NK-92 treated with Interleukin-12 subunit alpha and Interleukin-12 subunit beta, amount 100 ng/mL, for 24 hours (cell line): Measurements from ENCODE around the gene PROX1.

ENCODE experiments used
- DNase-seq: peaks from one replicate; lab custom pipeline; 2025; lab: John Stamatoyannopoulos, UW

The PROX1 gene

DNA sequence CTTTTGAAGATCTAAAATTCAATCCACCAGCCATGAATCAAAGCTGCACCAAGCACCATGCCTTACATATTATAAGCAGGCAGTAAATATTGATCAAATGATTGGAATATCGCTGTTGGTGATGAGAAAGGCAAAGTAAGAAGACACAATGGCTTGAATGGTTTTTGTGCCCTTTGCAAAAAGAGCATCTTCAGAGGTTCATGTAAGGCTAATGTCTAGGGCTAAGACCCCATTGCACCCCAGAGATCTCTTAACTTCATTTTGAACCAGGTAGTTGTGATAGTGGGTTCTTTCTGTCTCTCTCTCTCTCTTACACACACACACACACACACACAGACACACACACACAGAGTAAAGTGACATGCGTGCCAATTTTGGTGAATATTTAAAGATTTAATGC, 12.0 kb downstream of the PROX1 start:
- DNase-seq: no peak

DNA sequence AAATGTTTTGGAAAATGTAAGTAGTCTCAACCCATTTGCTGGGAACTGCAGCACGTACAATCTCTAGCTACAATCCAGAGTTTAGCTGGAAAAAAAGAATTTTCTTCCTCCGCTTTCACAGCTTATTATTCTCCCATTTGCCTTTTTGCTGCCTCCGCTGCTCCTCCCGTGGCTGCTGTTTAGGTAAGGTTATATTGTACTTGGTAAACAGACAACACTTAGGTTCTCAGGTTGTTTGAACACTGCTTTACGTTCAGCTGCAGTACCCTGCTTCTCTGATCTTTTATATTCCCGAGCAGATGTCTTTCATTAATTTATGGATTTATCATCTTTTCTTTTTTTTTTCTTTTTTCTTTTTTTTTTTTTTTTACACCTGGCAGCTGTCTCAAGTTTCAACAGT, 14.3 kb downstream of the PROX1 start:
- no peak for DNase-seq

DNA sequence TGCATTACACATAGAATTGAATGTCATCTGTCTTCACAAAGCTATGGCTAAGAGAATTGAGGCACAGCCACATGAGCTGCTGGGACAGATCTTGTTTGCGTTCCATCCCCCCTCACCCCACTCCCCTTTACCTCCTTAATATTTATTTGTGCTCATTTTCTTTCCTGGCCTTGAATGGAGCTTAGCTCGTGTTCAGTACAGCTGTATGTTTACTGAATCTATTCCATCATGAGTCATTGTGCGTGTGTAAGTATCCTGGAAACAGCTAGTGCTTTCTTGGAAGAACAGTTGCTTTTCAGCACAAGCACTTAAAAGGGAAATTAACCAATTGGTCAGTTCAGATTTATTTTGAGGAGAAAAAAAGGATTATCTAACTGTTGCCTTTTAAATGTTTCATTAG, 14.7 kb downstream of the PROX1 start:
- no peak for DNase-seq

DNA sequence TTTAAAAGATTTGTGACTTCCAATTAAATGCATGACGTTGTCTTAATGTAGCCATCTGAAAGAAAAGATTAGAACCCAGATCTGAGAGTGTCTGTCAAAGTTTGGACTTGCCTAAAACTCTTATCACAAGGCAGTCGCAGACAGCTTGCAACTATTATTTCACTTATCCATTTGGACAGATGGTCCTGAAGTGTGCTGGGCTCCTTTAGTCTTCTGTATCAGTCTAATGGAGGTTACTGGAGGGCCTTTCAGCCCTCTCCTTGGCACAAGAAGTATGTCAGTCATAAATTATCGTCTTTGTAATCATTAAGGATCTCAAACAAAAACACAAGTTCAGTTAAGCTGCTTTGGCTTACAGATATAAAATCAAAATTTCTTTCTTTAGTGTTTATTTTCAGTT, 15.5 kb downstream of the PROX1 start:
- DNase-seq: no peak

DNA sequence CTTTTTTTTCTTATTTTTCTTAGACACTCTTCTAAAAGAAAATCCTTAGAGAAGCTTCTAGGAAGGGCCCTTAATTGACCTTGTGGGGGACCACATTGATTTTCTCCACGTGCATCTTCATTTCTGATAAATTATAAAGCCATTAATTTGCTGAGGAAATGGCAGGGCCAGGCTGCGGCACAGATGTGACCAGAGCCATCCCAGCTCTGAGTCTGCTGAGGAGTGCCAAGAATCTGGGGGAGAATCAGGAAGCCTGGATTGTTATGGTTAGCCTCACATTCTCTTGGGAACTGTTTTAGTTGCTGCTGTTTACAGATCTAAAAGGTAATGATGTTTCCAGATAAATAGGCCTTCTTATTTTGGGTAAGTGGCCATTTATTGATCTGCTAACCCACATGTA, 16.2 kb downstream of the PROX1 start:
- no peak for DNase-seq

DNA sequence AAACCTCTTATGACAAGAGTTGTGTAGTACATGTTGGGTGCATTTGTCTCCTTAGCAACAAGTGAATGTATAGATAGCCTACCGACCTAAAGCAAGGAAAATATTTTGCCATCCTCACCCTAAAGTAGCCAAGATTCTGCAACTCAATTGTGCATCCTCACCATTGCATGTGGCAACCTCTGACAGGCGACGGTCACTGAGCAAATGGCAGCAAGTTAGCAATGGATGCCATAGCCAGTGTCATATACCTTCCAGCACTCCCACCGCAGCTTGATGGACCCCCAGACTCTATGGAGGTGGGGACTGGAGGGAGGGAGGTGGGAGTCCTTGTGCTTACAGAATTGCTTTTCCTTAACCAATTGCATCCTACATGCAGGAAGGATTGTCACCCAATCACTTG, 17.0 kb downstream of the PROX1 start:
- DNase-seq: no peak

DNA sequence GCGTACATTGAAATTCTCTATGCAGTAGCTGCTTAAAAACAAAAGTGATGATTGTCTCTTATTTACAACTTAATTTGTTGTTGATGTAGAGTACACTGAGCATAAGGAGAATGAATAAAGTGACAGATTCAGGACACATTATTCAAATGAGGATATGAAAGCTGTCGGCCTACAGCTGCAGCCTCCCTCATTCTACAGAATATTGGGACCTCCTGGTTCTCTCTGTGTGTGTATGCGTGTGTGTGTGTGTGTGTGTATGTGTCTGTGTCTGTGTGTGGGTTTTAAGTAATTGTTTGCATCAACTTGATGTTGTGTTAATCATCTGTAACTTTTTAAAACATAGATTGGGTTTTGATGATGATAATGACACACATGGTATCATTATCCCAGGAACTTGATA, 17.9 kb downstream of the PROX1 start:
- no peak for DNase-seq

DNA sequence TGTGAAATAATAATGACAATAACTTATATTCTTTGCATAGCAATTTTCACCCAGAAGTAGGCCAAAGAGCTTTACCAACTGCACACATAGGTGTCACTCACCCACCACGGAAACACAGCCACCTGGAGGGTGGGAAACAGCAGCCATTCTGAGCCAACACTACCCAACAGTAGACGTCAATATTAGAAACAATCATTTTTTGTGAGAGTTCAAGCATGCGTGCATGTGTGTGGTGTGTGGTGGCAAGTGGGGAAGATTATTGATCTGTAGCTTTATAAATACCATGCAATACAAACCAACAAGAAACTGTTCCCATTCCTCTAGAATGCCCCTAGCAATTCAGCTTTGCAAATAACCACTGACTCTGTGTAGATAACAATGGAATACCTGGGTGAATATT, 19.1 kb downstream of the PROX1 start:
- DNase-seq: no peak

DNA sequence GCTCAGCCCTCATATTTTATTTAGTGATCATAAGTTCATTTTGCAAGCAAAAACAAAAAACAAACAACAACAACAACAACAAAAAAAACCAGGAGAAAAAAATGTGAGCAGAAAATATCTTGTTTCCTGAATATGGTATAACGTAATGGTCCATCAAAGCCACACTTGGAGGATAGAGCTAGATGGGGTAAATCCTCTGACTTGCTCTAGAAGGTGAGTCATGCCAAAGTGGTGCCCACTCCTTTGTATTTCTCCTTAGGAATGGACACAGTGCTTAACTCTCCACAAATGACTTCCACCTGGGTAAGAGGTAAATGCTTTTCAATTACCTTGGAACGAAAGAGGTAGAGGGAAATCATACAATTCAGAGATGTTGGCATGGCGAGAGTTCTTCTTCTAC, 20.6 kb downstream of the PROX1 start:
- no peak for DNase-seq

DNA sequence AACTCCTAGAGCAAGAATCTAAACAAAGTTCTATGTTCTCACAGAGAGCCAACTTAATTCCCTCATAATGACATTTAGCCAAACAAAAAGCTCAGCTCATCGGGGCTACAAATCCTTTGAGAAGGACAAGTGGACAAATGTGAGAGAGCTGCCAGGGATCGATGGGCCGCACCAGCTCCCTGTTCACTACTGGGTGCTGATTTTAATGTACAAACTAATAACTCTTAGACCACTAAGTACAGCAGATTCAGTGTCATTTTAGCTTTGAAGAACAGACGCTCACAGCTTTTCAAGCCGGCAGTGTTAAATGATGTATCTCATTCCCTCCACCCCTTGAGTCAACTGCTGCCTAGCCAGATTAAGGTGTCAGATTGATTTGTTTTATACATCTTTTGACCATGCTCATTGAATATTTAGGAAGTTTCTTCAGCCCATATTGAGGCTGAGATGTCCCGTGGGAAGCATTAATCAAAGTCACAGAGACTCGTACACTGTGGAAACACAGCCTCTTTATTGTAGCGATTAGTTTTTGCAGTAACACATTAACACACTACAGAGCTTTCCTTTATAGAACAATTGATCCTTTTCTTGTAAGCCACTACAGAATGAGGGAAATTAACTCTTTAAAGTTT, 21.1 kb downstream of the PROX1 start:
- DNase-seq: no peak

DNA sequence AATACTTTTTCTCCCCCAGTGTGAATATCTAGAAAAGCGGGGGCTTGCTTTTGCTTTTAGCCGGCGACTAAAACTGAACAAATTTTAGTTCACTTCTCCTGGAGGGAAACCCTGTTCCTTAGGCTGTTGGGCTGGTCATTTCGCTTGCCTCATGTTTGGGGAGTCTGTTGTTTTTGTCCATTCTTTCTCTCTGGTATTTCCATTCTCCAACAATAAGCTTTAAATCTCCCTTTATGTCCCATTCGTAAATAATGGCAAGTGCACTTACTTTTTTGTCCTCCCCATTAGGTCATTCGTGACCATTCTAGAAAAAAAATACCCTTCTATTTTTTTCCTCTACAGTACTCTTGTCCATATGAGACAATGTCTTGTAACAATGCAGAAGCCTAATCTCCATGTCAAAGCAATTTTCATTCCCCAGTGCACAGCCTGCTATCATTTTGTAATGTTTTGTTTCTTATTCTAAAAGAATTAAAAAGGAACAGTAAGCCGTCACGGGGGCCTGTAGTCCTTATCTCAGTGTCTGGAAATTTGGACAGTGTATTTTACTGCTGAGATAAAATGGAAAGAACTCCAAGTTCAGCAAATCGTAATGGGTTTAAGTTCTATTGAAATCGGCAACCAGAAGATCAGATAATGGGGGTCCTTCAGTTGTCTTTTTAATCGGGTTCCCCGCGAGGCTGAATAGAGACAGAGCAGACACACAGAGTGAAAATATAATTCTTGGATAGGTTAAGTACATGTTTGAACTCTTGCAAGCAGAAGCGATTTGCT, 21.8 kb downstream of the PROX1 start:
- DNase-seq: no peak

DNA sequence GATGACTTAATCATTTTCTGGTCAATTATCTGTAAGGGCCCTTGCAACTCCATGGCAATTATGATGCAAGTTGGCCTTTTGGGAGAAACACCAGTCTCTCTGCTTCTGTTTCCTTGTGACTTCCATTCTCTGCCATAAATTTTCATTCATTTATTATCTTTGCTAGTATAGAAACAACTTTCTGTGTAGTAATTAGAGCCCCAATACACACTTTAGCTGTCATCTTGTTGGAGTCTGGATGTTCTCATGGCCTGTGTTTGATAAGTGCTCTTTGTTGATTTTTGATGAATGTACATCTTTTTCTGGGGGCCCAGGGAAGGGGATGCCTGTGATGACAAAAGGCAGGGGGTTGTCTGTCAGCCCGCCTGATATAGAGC, 22.4 kb downstream of the PROX1 start:
- no peak for DNase-seq

DNA sequence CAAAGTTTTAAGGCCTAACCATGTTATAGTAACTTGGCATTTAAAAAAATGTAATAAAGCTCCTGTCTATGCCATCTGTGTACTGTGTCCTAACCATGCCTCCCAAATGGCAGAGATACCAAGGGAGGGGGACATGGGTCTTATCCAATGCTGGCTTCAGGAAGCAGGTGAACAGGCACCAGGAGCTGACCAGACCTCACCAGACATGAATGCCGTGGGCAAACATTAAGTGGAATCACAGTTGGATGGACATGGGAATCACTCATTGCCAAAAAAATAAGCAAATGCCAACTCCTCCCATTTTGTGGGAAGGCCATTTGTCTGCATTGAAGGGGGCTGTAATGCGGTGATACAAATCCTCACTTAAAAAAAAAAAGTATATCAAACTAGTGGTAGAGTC, 22.9 kb downstream of the PROX1 start:
- DNase-seq: no peak

DNA sequence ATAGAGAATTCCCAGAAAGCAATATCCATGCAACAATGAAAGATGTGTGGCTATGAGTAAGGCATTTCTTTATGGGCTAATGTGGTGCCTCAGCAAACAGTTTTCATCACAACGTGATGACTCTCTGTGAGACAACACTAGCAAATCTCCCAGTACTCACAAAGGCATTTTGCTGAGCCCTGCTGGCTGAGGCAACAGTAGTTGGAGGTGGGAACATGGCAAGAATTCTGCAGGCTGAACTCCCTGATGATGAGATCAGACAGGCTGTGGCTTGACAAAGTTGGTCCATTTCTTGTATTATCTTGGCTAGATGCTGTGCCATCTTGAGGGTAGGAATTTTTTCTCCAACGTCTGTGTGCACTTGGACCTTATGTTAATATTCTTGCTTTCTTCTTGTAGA, 24.6 kb downstream of the PROX1 start:
- no peak for DNase-seq

DNA sequence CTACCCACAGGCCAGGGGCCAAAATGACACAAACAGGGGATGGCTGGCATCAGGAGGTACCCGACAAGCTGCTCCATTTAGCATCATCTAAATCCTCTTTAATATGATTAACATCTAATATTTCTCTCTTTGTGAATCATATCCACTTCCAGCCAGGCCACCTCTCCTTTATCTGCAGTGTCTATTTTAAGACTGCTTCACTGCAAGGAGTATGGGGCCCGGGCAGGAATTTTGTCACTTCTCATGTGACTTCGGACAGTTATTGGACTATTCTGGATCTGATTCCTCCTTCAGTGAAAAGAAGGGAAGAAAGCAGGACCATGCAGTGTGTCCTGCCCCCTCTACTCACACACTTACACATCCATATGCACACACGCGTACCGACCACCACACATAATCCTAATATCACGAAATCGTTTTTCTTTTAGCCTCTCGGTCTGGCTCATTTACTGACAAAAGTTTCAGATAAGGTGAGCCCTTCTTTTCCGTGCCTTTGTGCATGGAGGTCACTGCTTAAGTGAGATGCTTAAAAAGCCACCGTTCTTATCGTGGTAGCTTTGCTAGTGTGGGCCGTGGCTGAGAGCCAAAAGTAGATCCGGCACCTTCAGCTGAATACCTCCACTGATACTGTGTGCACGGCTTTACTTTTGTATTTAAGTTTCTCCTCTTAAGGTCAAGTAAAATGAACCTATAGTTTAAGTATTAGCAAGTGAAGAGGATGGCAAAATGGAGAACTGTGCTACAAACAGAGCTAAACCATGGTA, 26.0 kb downstream of the PROX1 start:
- no peak for DNase-seq

DNA sequence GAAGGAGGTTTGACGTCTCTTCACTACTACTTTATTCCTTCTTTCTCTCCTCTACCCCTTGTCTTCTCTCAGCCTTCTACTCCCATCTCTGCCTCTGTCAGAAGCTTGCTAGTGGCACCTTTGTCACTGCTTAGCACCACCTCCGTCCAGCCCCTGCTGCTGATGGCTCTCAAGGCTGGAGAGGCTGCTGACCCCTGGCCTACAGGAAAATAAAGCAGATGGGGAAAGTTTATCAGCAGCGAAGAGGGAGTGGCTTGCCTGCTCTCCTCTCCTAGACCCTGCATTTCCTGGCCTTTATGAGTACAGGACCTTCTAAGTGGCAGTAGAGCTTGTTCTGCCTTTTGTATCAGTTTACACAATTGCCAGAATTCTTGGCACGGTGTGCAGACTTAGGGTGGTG, 27.0 kb downstream of the PROX1 start:
- no peak for DNase-seq

DNA sequence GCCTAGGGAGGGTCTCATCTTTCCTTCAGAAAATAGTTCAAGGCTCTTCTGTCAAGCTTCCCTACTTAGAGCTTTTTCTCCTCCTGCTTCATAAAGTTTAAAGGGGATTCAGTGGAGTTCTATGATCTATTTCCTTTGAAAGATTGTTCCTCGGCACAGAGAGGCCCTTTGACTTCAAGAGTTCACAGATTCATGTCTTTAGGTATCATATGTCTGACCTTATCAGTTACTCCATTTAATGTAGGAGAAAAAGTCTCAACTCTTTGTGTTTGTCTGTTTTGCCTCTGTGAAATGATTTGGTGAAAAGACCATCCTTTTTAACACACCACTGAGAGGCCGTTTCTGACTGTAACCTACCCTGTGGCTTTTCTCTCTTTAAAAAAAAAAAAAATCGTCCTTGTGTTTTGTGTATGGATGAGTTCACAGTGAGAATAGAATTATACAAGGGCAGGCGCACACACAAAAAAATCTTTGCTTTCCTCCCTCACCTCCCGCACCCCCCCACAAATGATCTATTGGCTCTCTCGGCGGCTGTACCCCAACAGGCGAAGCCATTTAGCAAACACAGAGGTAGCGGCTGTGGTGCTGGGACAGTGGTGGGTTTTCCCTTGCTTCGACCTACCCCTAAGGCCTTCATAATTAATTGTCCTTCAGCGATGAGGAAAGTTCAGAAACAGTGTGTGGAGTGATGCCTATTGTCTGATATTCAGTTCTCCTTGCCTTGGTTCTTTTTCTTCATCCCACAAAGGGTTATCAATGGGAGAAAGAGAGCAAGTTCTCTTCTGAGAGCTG, 29.6 kb downstream of the PROX1 start:
- DNase-seq: no peak

DNA sequence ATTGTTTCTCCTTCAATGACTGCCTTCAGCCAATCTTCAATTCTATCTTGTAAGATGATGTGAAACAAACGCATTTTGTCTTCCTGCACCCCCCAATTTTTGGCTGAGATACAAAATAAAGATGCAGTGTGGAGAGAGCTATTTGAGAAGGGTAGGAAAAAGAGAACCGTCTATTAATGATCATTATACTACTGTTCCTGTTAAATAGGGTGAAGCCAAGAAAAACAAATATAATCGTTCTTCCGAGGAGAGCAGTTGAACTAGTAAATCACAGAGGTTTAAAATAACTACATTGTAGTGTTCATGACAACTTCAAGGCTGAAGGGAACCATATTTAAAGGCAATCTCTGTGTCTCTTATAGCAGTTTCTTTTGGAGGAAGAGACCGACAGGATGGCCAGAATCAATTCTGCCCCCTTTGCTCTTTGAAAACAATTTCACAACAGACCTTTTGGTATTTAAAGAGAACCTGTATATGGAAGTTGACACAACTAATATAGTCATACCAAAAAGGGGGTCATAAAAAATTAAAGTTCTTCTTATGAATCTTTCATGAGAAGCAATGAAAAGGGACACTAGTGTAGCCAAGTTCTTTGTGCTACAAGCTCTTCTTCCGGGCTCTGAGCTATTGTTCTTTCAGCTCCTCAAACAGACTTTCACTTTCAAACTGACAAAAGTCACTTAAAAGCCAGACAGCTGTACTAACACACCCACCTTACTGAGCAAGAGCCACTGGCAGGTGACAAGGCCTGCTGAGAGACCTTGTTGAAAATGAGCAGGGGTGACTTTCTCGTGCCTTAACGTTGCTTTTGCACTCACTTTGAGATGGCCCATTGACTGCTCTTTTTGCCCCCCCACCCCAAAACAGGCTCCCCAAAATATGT, 30.9 kb downstream of the PROX1 start:
- no peak for DNase-seq

DNA sequence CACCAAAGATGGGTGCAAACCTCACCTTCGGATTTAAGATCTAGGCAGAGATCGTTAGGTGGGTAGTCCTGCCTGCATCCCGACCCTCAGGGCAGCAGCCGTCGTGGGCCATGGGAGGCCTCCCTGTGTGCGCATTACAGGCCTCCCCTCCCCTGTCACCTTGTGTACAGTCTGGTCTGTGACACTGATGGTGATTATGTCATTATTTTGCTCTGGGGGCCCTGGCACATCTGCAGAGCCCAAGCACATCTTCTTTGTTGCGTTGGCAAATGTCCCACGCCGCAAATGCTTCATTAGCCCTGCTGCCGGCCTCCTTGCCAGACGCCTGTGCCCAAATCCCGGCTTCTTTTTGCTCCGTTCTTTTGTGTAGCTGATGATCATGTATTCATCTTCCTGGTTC, 31.7 kb downstream of the PROX1 start:
- DNase-seq: no peak

DNA sequence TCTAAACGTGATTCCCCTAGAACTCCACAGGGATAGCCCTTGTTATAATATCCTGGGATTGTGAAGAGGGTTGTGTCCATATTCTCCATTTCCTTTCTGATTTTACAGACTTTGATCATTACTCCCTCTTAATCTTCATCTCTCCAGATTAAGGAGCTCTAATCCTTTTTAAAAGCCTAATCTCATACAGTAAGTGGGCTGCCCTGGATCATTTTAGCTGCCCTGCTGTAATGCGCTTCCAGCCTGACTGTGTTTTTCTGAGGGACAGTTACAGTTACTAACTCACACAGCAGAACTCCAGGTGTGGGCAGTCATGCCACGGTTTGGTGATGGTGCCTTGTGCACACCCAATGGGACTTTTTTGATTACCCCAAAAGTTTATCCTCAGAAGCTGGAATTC, 33.5 kb downstream of the PROX1 start:
- DNase-seq: no peak

DNA sequence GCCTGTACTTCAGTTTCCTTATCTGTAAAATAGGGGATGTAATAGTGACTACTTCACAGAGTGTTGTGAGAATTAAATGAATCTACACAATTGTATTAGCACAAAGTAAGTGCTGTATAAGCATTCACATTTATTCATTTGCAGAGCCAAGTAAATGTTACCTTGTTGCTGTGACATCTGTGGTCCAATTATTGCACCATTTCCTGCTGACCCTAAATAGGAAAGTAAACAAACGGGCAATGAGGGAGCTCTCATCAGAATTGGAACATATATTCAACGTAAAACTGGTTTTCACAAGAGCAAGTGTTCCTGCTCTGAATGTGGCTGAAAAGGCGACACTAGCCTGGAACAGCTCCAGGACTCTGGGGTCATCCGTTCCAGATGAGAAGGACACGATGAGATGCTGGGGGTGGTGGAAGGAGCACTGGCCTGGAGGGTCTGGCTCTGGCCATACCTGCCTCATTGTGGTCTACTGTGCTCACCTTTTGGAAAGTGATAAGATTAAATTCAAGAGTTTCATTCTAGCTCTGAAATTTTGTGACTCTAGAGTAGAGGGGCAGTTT, 34.5 kb downstream of the PROX1 start:
- DNase-seq: no peak
